Activated CD8-positive, alpha-beta T cell treated with anti-CD3 and anti-CD28 coated beads for 36 hours (primary cell): ENCODE data around the gene B4GALNT4. TPM values are rescaled to one million over a fixed set of nuclear protein-coding genes. Genes with fewer than 3 reads are reported as not detected.

Experiments
- ATAC-seq: fragments of 200-7000 bp; cut with Tn5 transposase; one replicate; pipeline ENCODE4 v1.10.0; 2021; ENCODE audit warnings: mild to moderate bottlenecking, moderate library complexity
- CTCF ChIA-PET: fragments of 350-600 bp; sonication (Branson Sonifier 250); formaldehyde crosslinking; loops from one replicate; lab custom pipeline; 2021; ENCODE audit warnings: antibody characterized with exemption; lab: Charles Lee
- POLR2A ChIA-PET: fragments of 350-600 bp; sonication (Branson Sonifier 250); formaldehyde crosslinking; loops from one replicate; lab custom pipeline; 2021; ENCODE audit warnings: antibody characterized with exemption; lab: Charles Lee
- DNase-seq: peaks from one replicate; pipeline ENCODE4 v3.0.0-alpha.2; 2020
- H3K27ac Mint-ChIP-seq: one replicate; pipeline ENCODE4 v1.8.0; 2021; ENCODE audit warnings: mild to moderate bottlenecking, mixed read lengths
- H3K27me3 Mint-ChIP-seq: one replicate; pipeline ENCODE4 v1.8.0; 2021; ENCODE audit warnings: mixed read lengths
- H3K36me3 Mint-ChIP-seq: one replicate; pipeline ENCODE4 v1.8.0; 2021; ENCODE audit warnings: low read depth, mixed read lengths
- H3K4me1 Mint-ChIP-seq: one replicate; pipeline ENCODE4 v1.8.0; 2021; ENCODE audit warnings: low read depth, mixed read lengths
- H3K4me3 Mint-ChIP-seq: one replicate; pipeline ENCODE4 v1.8.0; 2021; ENCODE audit warnings: mild to moderate bottlenecking, moderate library complexity, mixed read lengths
- H3K9me3 Mint-ChIP-seq: one replicate; pipeline ENCODE4 v1.8.0; 2021; ENCODE audit warnings: mixed read lengths
- intact Hi-C: fragments of 100-400 bp; cut with micrococcal nuclease; formaldehyde crosslinking; loops from one replicate; pipeline ENCODE4 v1.10.0; 2022
- total RNA-seq, 2 experiments: library from RNA; stranded (reverse); gene quantifications; one replicate each; pipeline ENCODE4 v1.2.3, GENCODE V29; 2021
- TF ChIP-seq, protein P1 (sequence below): fragments of 200-600 bp; IDR thresholded peaks from one replicate; pipeline ENCODE4 v1.8.0; 2022; ENCODE audit warnings: antibody characterized with exemption, mild to moderate bottlenecking

B4GALNT4 gene
- total RNA-seq, 2 experiments from 2014 or later = 1.5 to 3.4 TPM

DNA sequence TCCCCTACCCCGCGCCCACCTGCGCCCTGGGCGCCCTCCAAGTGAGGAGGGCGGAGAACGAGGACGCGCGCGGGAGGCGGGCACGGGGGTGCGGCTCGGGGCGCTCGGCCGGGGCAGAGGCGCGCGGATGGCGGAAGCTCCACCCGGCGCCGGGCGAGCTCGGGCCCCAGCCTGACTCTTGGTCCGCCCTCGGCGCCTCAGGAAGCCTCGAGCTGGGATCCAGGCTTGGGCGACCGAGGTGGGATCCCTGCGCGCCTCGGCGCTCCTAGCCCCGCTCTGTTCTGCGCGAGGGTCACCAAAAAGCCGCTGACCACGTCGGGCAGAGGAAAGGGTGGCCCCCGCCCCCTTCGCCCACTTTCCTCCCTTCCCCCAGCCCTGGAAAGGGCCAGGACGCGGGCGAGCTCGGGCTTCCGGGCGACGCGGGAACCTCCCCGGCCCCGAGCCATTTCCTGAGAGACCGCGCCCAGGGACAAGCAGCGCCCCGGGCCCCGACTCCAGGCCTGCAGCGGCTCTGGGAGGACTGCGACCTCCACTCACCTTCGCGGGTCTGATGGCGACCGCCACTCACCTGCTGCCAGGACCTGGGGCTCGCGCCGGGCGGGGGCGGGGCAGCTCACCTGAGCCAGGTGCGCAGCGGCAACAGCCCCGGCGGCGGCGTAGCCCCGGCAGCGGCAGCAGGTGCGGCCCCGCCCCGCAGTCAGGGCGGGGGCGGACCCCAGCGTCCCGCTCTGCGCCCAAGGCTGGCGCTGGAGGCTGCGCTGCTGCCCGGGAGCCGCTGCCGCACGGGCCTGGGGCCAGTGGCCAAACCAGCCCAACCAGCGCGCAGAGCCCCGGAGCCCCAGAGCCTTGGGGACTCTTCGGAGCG, 47.7 kb downstream of the B4GALNT4 start:
- intact Hi-C loops = no loop called here
- DNase-seq = peak; percentile 56
- Mint-ChIP-seq H3K27me3 (no peaks in the 10 kb centered on the region), H3K36me3 (no peaks in the 10 kb centered on the region), H3K4me3 (peak overlapping the region; percentile 77), H3K9me3 (no peaks in the 10 kb centered on the region), H3K27ac (no peak overlapping the region), H3K4me1 (peaks cover 24% of the 10 kb centered on the region)
- ChIA-PET POLR2A (interaction anchor here (0.8 to 1.8 kb wide), 7 partner anchors 9 to 119 kb away, joined by 3 to 4 read pairs (median 3); partner anchors contain the start of gene ANO9), CTCF (interaction anchor here (0.7 to 3.7 kb wide), 5 partner anchors 10 to 141 kb away, joined by 3 to 24 read pairs (median 4); no protein-coding TSS in a partner anchor)
- TF ChIP-seq, protein P1, sequence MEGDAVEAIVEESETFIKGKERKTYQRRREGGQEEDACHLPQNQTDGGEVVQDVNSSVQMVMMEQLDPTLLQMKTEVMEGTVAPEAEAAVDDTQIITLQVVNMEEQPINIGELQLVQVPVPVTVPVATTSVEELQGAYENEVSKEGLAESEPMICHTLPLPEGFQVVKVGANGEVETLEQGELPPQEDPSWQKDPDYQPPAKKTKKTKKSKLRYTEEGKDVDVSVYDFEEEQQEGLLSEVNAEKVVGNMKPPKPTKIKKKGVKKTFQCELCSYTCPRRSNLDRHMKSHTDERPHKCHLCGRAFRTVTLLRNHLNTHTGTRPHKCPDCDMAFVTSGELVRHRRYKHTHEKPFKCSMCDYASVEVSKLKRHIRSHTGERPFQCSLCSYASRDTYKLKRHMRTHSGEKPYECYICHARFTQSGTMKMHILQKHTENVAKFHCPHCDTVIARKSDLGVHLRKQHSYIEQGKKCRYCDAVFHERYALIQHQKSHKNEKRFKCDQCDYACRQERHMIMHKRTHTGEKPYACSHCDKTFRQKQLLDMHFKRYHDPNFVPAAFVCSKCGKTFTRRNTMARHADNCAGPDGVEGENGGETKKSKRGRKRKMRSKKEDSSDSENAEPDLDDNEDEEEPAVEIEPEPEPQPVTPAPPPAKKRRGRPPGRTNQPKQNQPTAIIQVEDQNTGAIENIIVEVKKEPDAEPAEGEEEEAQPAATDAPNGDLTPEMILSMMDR = no peak
- ATAC-seq = peak; percentile 31

DNA sequence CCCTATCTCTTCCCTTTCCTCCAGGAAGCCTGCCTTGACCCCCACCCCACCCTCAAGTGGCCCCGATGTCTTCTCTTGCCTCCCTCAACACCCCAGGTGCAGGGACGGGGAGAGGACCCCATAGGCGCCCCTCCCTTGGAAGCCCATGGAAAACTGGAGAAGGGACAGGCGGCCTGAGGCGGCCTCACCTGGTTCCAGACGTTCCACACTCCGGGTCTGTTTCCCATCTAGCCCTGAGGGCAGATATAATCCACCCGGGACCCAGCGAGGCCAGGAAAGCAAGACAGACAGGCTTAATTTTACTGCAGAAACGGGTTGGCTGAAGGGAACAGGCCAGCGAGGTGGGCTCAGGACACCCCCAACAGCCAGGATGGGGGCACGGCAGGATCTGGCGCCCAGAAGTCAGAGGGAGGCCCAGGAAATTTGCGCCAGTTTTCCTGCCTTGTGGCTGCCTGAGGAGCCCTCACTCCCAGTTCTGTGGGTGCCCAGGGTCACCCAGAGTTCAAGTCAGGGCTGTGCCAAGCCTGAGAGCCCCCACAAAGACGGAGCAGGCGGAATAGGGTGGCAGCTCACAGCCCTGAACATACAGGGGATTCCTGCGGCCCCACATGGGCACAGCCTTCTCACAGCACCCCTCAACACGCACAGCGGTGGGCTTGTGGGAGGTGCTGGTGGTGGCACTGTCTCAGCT, 48.5 kb downstream of the B4GALNT4 start:
- Mint-ChIP-seq H3K9me3 (no peaks in the 10 kb centered on the region), H3K36me3 (no peaks in the 10 kb centered on the region), H3K4me1 (peaks cover 24% of the 10 kb centered on the region), H3K4me3 (peak overlapping the region; percentile 56), H3K27ac (no peak overlapping the region), H3K27me3 (no peaks in the 10 kb centered on the region)
- CTCF ChIA-PET = interaction anchor here (1.3 to 3.7 kb wide), 2 partner anchors 11 to 31 kb away, joined by 3 to 24 read pairs; no protein-coding TSS in a partner anchor
- TF ChIP-seq, protein P1 = no peak
- intact Hi-C loops = no loop called here
- ATAC-seq = no peak
- DNase-seq = peak; percentile 2
- POLR2A ChIA-PET = interaction anchor here (0.8 kb wide), 1 partner anchor 35 kb away, joined by 3 read pairs; no protein-coding TSS in a partner anchor

DNA sequence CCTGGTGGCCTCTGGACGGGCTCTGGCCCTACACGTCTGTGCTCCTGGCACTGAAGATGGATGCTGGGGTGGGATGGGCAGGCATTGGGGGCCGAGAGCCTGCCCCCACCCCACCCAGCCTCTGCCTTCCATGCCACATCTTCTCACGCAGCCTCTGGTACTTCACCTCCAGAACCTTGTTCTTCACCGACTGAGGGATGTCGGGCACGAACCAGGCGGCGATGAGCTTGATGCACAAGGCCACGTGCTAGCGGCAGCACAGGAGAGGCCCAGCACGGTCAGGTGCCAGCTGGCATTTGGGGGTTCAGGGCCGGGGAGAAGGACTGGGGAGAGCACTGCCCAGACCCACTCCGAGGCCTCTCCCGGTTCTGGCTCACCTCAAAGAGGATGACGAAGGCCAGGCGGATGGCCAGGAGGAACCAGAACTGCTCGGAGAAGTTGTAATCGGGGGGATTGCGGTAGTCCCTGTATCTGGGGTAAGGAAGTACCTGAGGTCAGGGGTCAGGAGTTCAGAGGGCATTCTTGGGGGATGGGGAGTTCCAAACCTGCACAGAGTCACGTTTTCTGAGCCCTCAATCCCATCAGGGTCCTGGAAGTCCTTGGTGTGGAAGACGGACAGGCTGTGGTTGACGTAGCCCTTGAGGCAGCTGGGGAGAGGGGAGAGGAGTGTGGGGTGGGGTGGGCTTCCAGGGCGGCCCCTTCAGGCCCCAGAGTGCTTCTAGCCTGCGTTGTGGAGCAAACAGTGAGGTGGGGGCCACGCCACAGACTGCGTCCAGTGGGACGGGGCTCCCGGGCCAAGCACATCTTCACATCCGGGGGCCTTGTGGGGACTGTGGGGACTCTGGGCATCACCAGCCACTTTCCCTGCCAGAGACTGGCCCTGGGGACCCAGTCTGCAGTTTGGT, 49.3 kb downstream of the B4GALNT4 start:
- intact Hi-C loops = no loop called here
- no peak overlapping the region for H3K27ac Mint-ChIP-seq
- H3K9me3 Mint-ChIP-seq = no peaks in the 10 kb centered on the region
- POLR2A ChIA-PET = interaction anchor here (0.8 kb wide), 1 partner anchor 34 kb away, joined by 3 read pairs; no protein-coding TSS in a partner anchor
- CTCF ChIA-PET = no interaction called here
- no peak overlapping the region for H3K4me3 Mint-ChIP-seq
- DNase-seq = peak; percentile 3
- peaks cover 17% of the 10 kb centered on the region for H3K4me1 Mint-ChIP-seq
- TF ChIP-seq, protein P1 = no peak
- no peaks in the 10 kb centered on the region for H3K36me3 Mint-ChIP-seq
- no peak for ATAC-seq
- H3K27me3 Mint-ChIP-seq = no peaks in the 10 kb centered on the region

DNA sequence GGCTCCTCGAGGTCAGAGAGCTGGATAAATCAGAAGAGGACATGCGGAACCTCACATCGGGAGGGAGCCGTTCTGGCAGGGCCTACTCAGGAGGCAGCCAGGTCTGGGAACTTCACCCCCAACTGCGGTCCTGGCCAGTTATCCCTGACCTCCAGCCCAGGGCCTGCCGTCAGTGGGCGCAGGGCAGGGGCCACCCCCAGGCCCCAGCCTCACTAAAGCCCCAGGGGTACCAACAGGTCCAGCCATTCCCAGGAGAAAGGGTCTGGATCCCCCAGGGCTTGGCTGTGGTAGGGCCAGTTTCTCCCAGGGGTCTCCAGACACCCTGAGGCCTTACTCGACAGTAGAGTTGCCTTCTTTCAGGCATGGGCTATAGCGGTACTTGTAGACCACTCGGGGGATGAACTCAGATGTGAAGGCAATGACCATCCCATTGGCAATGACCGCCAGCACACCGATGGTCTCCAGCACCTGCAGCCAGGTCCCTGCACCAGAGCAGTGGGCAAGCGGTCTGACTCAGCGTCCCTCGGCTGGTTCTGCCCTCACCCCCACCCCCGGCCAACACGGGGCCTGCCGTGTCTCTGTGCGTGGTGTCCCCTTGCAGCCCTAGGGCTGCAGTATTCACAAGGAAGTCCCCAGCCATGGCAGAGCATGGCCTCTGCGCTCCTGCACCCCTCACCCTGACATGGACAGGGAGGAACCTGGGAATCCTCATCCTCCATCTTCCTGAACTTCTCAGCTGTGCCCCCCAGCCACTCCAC, 50.1 kb downstream of the B4GALNT4 start:
- no peak overlapping the region for H3K4me3 Mint-ChIP-seq
- TF ChIP-seq, protein P1 = no peak
- H3K36me3 Mint-ChIP-seq = peaks cover 1% of the 10 kb centered on the region
- CTCF ChIA-PET = no interaction called here
- ATAC-seq (no peak), DNase-seq (no peak)
- H3K27ac Mint-ChIP-seq = no peak overlapping the region
- H3K27me3 Mint-ChIP-seq = no peaks in the 10 kb centered on the region
- intact Hi-C loops = no loop called here
- POLR2A ChIA-PET = no interaction called here
- peaks cover 14% of the 10 kb centered on the region for H3K4me1 Mint-ChIP-seq
- no peaks in the 10 kb centered on the region for H3K9me3 Mint-ChIP-seq
